Measurements from ENCODE around the gene GDPGP1. TPM values are rescaled to one million over a fixed set of nuclear protein-coding genes. Genes with fewer than 3 reads are reported as not detected.

The GDPGP1 gene
- total RNA-seq, 1 experiment from 2014 or later, result 6.4 TPM

DNA sequence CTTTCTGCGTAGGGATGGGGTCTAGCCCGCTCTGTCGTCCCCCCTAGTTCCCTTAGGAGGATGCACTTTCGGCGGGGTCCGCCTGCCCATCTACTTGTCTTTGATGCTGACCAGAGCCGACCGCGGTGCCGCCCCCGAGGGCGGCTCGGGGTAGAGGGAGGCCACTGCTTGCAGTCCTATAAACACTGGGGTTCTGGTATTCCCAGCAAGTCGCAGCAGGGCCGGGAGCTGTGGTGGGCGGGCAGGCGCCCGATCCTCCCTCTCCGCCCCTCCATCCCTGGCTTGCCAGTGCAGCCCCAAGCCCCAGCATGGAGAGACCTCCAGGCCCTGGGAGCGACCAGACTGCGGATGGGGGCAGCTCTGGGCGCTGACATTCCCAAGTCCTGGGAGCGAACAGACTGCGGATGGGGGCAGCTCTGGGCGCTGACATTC is 32.0 kb upstream of the GDPGP1 start:
- DNase-seq, result no peak
- Histone ChIP-seq H3K4me3 (peak overlapping the region; percentile 89), H3K27me3 (no peaks in the 10 kb centered on the region), H3K36me3 (peaks cover 23% of the 10 kb centered on the region), H3K9me3 (no peaks in the 10 kb centered on the region)

DNA sequence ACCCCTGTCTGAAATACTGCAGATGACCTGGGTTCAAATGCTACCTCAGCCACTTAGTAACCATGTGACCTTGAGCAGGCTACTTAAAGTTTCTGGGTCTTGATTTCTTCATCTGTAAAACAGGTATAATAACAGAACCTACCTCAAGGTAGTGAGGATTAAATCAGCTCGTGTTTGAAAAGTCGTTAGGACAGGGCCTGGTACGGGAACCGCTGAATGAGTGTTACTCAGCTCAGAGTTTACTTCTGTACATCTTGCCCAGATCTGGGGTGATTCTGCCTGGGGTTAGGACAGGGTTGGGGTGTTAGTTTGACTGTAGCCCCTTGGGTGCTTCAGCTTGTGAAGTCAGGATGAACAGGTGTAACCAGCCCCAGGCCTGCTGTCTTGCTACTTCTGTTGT is 31.1 kb upstream of the GDPGP1 start:
- H3K27me3 ChIP-seq, result no peaks in the 10 kb centered on the region
- no peaks in the 10 kb centered on the region for H3K9me3 ChIP-seq
- peak overlapping the region; percentile 89 for H3K4me3 ChIP-seq
- H3K36me3 ChIP-seq, result peaks cover 31% of the 10 kb centered on the region
- DNase-seq, result no peak

DNA sequence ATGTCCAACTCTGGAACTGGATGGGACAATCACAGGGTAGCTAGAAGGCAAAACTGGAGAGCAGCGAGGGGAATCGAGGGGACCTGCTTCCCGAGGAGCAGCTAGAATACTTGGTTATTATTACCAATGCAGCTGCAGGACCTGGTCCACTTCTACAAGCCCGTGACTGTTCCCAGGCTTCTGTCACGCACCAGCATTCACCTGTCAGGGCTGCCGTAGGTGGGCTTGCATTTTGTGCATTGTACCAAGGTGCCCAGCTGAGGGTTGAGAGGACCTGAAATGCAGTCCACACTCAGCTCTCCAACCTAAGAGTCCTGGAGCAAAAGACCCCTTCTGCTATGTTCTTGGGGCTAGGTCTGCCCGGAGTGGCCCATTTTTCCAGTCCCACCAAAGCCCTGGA is 30.5 kb upstream of the GDPGP1 start:
- no peaks in the 10 kb centered on the region for H3K27me3 ChIP-seq
- DNase-seq, result no peak
- no peaks in the 10 kb centered on the region for H3K9me3 ChIP-seq
- H3K4me3 ChIP-seq, result no peak overlapping the region
- H3K36me3 ChIP-seq, result peaks cover 31% of the 10 kb centered on the region

GRCh38 chr15:90203922-90204321 is 30.1 kb upstream of the GDPGP1 start:
- Histone ChIP-seq H3K9me3 (no peaks in the 10 kb centered on the region), H3K4me3 (no peak overlapping the region), H3K27me3 (no peaks in the 10 kb centered on the region), H3K36me3 (peaks cover 31% of the 10 kb centered on the region)
- DNase-seq, result no peak

DNA sequence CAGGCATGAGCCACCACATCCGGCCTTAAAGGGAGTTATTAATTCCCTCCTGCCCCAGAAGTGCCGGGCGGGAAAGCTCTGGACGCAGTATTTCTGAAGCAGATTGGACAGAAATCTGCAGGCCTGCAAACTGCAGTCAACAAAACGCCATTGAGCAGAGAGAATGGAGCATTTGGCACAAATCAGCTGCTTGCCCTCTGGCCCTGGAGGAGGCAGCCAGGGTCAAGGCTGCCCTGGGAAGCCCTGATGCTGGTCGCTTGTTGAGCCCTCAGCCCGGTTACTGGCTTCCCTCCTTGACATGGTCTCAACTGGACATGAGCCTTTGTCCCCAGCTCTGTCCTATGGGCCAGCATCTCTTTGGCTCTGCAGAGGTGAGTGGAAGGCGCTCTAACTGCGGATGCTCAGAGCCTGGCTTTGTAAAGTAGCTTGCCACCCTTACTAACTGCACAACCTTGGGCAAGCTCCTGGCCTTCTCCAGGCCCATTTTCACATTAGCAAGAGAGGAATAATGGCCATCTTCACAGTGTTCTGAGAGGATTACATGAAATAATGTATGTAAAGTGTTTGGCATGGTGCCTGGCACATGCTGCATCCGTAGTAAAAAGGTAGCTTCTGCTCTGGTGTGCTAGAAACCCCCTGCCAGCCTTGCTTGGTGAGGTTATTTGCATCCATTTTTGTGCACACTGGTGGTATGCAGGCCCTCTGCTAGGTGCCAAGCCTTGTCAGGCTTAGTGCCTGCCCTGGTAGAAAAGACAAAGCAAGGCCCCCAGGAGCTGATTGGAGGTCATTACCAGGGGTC is 28.8 kb upstream of the GDPGP1 start:
- H3K9me3 ChIP-seq, result no peaks in the 10 kb centered on the region
- H3K4me3 ChIP-seq, result no peak overlapping the region
- peaks cover 44% of the 10 kb centered on the region for H3K36me3 ChIP-seq
- no peaks in the 10 kb centered on the region for H3K27me3 ChIP-seq
- DNase-seq, result no peak

- no peak for DNase-seq
- Histone ChIP-seq H3K36me3 (peaks cover 50% of the 10 kb centered on the region), H3K4me3 (no peak overlapping the region), H3K9me3 (no peaks in the 10 kb centered on the region), H3K27me3 (no peaks in the 10 kb centered on the region)
Observed at GRCh38 chr15:90205886-90206285, 28.1 kb upstream of the GDPGP1 start.

GRCh38 chr15:90207252-90207651 is 26.8 kb upstream of the GDPGP1 start:
- no peak for DNase-seq
- H3K4me3 ChIP-seq, result no peak overlapping the region
- peaks cover 57% of the 10 kb centered on the region for H3K36me3 ChIP-seq
- no peaks in the 10 kb centered on the region for H3K27me3 ChIP-seq
- no peaks in the 10 kb centered on the region for H3K9me3 ChIP-seq

DNA sequence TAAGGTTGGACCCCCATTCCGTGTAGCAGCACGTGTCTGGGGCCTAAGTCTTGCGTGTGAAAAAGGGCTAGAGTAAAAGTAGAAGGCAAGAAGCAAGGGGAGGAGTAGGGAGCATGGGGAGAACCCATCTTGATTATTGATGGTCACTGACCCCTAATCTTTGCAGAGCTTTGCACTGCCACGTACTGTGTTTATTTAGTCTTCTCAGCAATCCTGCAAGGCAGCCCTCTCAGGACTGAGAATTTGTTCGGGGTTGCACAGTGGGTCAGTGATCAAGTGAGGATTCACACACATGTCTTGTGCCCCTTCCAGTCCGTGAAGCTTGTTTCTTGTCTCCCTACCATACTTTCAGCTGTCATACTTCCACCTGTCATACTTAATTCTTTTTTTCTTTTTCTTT is 25.7 kb upstream of the GDPGP1 start:
- Histone ChIP-seq H3K27me3 (no peaks in the 10 kb centered on the region), H3K9me3 (no peaks in the 10 kb centered on the region), H3K36me3 (peaks cover 66% of the 10 kb centered on the region), H3K4me3 (no peak overlapping the region)
- no peak for DNase-seq

GRCh38 chr15:90209591-90209990 is 24.4 kb upstream of the GDPGP1 start:
- DNase-seq, result peak; percentile 32
- Histone ChIP-seq H3K36me3 (peaks cover 58% of the 10 kb centered on the region), H3K27me3 (no peaks in the 10 kb centered on the region), H3K4me3 (no peak overlapping the region), H3K9me3 (no peaks in the 10 kb centered on the region)

DNA sequence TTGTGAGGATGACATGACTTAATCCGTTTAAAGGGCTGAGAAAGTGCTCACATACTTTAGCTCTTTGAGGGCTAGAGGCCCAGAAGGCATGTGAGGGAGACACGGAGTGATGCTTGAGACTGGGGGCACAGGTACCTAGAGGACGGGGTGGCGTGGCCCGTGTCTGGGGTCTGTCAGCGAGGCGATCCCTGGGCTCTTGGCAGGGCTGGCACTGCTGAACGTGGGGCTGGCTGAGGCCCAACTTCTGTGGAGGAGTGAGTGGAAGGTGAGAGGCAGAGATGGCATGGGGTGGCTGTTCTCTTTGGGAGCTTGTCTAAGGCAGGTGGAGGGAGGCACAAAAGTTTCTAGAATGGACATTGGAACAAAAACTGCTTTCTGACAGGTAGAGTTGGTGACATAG is 23.4 kb upstream of the GDPGP1 start:
- no peaks in the 10 kb centered on the region for H3K9me3 ChIP-seq
- H3K27me3 ChIP-seq, result no peaks in the 10 kb centered on the region
- H3K4me3 ChIP-seq, result no peak overlapping the region
- H3K36me3 ChIP-seq, result peaks cover 54% of the 10 kb centered on the region
- DNase-seq, result no peak

DNA sequence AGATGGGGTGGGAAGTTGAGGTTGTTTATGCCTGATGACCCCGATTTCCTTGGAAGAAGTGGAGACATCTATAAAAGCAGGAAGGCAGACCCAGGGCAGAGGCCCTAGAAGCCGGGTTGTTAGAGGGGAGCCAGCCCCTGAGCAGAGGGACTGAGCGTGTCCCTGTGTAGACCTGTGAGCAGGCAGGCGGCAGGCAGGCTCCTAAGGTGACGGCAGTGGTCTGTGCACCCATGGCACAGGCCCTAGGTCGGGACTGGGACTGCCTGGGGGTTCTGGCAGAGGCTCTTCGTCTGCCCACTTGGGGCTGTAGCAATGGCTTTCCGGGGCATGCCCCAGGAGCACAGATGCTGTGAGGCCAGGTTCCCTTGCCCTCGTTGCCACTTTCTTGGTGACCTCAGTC is 23.0 kb upstream of the GDPGP1 start:
- H3K36me3 ChIP-seq, result peaks cover 54% of the 10 kb centered on the region
- no peaks in the 10 kb centered on the region for H3K27me3 ChIP-seq
- no peak for DNase-seq
- no peak overlapping the region for H3K4me3 ChIP-seq
- no peaks in the 10 kb centered on the region for H3K9me3 ChIP-seq

DNA sequence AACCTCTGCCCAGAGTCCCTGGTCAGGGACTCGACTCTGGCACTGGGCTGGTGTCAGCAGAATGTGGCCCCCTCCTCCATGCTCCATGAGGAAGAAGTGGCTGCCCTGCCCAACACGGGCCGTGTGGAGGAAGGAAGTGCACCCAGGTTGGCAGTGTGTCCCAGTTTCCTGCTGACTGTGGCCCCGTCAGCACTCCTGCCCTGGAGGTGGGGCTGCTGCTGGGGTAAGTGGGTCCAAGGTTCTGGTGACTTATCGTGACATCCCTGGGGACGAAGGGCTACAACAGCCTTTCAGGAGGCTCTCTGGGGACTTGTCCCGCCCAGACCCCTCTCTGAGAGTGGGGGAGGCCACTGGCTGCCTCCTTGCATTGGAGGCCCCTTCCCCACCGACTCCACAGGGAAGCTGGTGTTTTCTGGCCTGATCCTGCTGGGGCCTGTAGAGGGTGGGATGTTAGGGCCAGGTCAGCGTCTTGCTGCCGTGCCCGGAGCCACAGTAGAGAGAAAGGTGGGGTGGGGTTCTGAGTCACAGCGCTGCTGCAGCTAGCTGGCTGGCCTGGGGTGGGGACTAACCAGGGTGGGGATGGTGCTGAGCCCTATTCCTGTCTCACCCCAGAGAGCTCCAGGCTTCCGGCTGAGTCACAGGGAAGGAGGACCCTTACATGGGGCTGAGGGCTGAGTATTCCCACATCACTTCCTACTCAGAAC is 22.4 kb upstream of the GDPGP1 start:
- Histone ChIP-seq H3K27me3 (no peaks in the 10 kb centered on the region), H3K9me3 (no peaks in the 10 kb centered on the region), H3K36me3 (peaks cover 53% of the 10 kb centered on the region), H3K4me3 (no peak overlapping the region)
- DNase-seq, result peak; percentile 93

GRCh38 chr15:90212221-90213098 is 21.5 kb upstream of the GDPGP1 start:
- H3K27me3 ChIP-seq, result no peaks in the 10 kb centered on the region
- H3K4me3 ChIP-seq, result no peak overlapping the region
- no peaks in the 10 kb centered on the region for H3K9me3 ChIP-seq
- peak; percentile 61 for DNase-seq
- peaks cover 48% of the 10 kb centered on the region for H3K36me3 ChIP-seq

DNA sequence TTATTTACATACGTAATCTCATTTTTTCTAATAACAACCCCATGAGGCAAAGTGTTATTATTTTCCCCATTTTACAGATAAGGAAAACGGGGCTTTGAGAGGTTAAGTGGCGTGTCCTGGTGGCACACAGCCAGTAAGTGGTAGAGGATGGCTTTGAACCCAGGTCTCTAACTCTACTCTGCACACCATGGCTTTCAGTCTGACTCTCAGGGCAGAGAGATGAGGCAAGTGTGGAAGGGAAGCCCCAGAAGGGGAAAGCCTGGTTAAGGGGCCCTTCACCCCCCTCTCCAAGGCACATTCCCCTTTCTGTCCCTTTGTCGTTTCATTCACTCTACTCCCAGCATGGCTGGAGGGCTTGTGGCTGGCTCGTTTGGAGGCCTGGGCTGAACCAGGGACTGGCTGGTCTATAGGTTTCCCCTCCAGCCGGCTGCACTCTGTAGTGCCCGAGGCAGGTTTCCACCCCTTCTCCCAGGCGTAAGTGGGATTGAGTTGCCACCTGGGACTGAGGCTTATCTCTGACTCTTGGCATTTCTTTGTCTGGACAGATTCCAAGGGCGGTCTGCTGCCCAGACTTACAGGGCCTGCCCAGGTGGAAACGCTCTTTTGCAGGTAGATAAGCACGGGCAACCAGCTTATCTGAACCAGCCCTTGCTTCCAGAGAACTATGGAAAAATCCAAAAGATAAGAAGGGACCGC is 20.7 kb upstream of the GDPGP1 start:
- Histone ChIP-seq H3K9me3 (no peaks in the 10 kb centered on the region), H3K36me3 (peaks cover 51% of the 10 kb centered on the region), H3K4me3 (no peak overlapping the region), H3K27me3 (no peaks in the 10 kb centered on the region)
- no peak for DNase-seq

GRCh38 chr15:90213818-90214204 is 20.2 kb upstream of the GDPGP1 start:
- peaks cover 52% of the 10 kb centered on the region for H3K36me3 ChIP-seq
- DNase-seq, result no peak
- no peaks in the 10 kb centered on the region for H3K9me3 ChIP-seq
- H3K4me3 ChIP-seq, result no peak overlapping the region
- no peaks in the 10 kb centered on the region for H3K27me3 ChIP-seq

GRCh38 chr15:90214553-90215196 is 19.3 kb upstream of the GDPGP1 start:
- Histone ChIP-seq H3K36me3 (peaks cover 53% of the 10 kb centered on the region), H3K4me3 (no peak overlapping the region), H3K27me3 (no peaks in the 10 kb centered on the region), H3K9me3 (no peaks in the 10 kb centered on the region)
- DNase-seq, result no peak
